Loucy (cell line): Measurements from ENCODE around the gene MEAF6.

ENCODE experiments used
- CTCF ChIP-seq: fragments of 200-600 bp; sonication (generic); conservative IDR thresholded peaks from 2 replicates; pipeline ENCODE4 v1.5.1; 2014; ENCODE audit warnings: mild to moderate bottlenecking, antibody characterized with exemption, low read length
- EZH2phosphoT487 ChIP-seq: fragments of 200-600 bp; IDR thresholded peaks from 2 replicates; pipeline ENCODE4 v1.6.1; 2018; ENCODE audit warnings: antibody characterized with exemption, mild to moderate bottlenecking, moderate library complexity, borderline replicate concordance

- TF ChIP-seq CTCF (peak; percentile 43), EZH2phosphoT487 (no peak)
These were observed 56.0 kb downstream of the MEAF6 start for GRCh38 chr1:37458551-37458950.
